Muscle of leg (tissue), 11 donors: ENCODE results near the gene ZCCHC8. TPM values are rescaled to one million over a fixed set of nuclear protein-coding genes. Genes with fewer than 3 reads are reported as not detected.

Source experiments
- DNase-seq: peaks from one replicate; pipeline ENCODE4 v3.0.0; 2013
- H3K27ac ChIP-seq: one replicate; pipeline ENCODE4 v1.5.1; 2013; ENCODE audit warnings: mild to moderate bottlenecking, low read length, control low read depth
- H3K27me3 ChIP-seq: one replicate; pipeline ENCODE4 v1.6.1; 2013; ENCODE audit warnings: low read length; ENCODE audit not compliant: control insufficient read depth, insufficient read depth
- H3K36me3 ChIP-seq: one replicate; pipeline ENCODE4 v1.6.1; 2013; ENCODE audit warnings: low read length; ENCODE audit not compliant: control insufficient read depth, insufficient read depth
- H3K4me1 ChIP-seq: one replicate; pipeline ENCODE4 v1.6.1; 2013; ENCODE audit warnings: low read length; ENCODE audit not compliant: control insufficient read depth, insufficient read depth
- H3K4me3 ChIP-seq: one replicate; pipeline ENCODE4 v1.5.1; 2013; ENCODE audit warnings: low read length, control low read depth
- H3K9me3 ChIP-seq: replicated peaks from 2 replicates; pipeline ENCODE4 v1.6.1; 2013; ENCODE audit warnings: low read depth, low read length; ENCODE audit not compliant: control insufficient read depth
- WGBS: methylation state at CpG from one replicate; pipeline ENCODE4 v1.1.5; 2013; ENCODE audit warnings: missing lambda C conversion rate; ENCODE audit not compliant: insufficient coverage; 5-methylcytosine and 5-hydroxymethylcytosine counted together
- polyA plus RNA-seq, 8 donors: library from polyadenylated mRNA; unstranded; fragments of 120-200 nt; gene quantifications; one replicate each; pipeline versions ENCODE4 v1.2.1 to v1.2.3, GENCODE V29; 2013; ENCODE audit warnings: inconsistent platforms in 1 of 8, low replicate concordance in 1 of 8; ENCODE audit not compliant: insufficient read length in 8 of 8, insufficient read depth in 1 of 8
- total RNA-seq: library from RNA; stranded (reverse); fragments of 120-200 nt; gene quantifications from one replicate; pipeline ENCODE4 v1.2.4, GENCODE V29; 2013

Gene ZCCHC8
- total and polyA plus RNA-seq, 9 donors = 20.7 to 28.0 (median 22.1) TPM

GRCh38 chr12:122526683-122527477 lies 26.1 kb upstream of the ZCCHC8 start, which contains the start of the genes KNTC1 and RSRC2:
Gene KNTC1 (plus strand): TSS chr12:122527249. CDS start chr12:122530064, 2,815 bp downstream.
Gene RSRC2 (minus strand): TSS chr12:122526936. CDS start chr12:122526853, 83 bp downstream.
- H3K27ac ChIP-seq = peak within 1 kb of the TSS; percentile 99
- H3K4me3 ChIP-seq = peak within 1 kb of the TSS; percentile 94
- H3K9me3 ChIP-seq = no peaks in the 10 kb centered on the region
- no peaks in the 10 kb centered on the region for H3K27me3 ChIP-seq
- peaks cover 13% of the 10 kb centered on the region for H3K4me1 ChIP-seq
- under 1% methylated on average over 51 of the region's 51 CpGs for whole genome bisulfite sequencing
- H3K36me3 ChIP-seq = peaks cover 9% of the 10 kb centered on the region
- peak; percentile 100 for DNase-seq

GRCh38 chr12:122523846-122524718 lies 23.4 kb upstream of the ZCCHC8 start:
- 50% methylated on average over 2 of the region's 8 CpGs for WGBS
- peak overlapping the region; percentile 54 for H3K4me3 ChIP-seq
- H3K27me3 ChIP-seq = no peaks in the 10 kb centered on the region
- peaks cover 26% of the 10 kb centered on the region for H3K36me3 ChIP-seq
- H3K4me1 ChIP-seq = peaks cover 13% of the 10 kb centered on the region
- H3K27ac ChIP-seq = no peak overlapping the region
- no peaks in the 10 kb centered on the region for H3K9me3 ChIP-seq
- no peak for DNase-seq

GRCh38 chr12:122523280-122523679 lies 22.5 kb upstream of the ZCCHC8 start:
- Histone ChIP-seq H3K36me3 (peaks cover 30% of the 10 kb centered on the region), H3K27ac (no peak overlapping the region), H3K27me3 (no peaks in the 10 kb centered on the region), H3K4me3 (no peak overlapping the region), H3K9me3 (no peaks in the 10 kb centered on the region), H3K4me1 (peaks cover 11% of the 10 kb centered on the region)
- no peak for DNase-seq
- WGBS = 63% methylated on average over 3 of the region's 8 CpGs

GRCh38 chr12:122520676-122521075 lies 19.9 kb upstream of the ZCCHC8 start:
- H3K4me1 ChIP-seq = peaks cover 6% of the 10 kb centered on the region
- H3K9me3 ChIP-seq = no peaks in the 10 kb centered on the region
- WGBS = 94% methylated on average over 2 of the region's 4 CpGs
- H3K4me3 ChIP-seq = no peak overlapping the region
- H3K36me3 ChIP-seq = peaks cover 46% of the 10 kb centered on the region
- H3K27ac ChIP-seq = no peak overlapping the region
- H3K27me3 ChIP-seq = no peaks in the 10 kb centered on the region
- DNase-seq = no peak

GRCh38 chr12:122519418-122519817 lies 18.7 kb upstream of the ZCCHC8 start:
- DNase-seq = no peak
- WGBS = no CpG with 5 or more reads among the region's 1 CpG
- Histone ChIP-seq H3K4me1 (peaks cover 4% of the 10 kb centered on the region), H3K27ac (no peak overlapping the region), H3K27me3 (no peaks in the 10 kb centered on the region), H3K4me3 (no peak overlapping the region), H3K36me3 (peaks cover 55% of the 10 kb centered on the region), H3K9me3 (no peaks in the 10 kb centered on the region)

GRCh38 chr12:122518908-122519307 lies 18.2 kb upstream of the ZCCHC8 start:
- H3K36me3 ChIP-seq = peaks cover 57% of the 10 kb centered on the region
- no peaks in the 10 kb centered on the region for H3K9me3 ChIP-seq
- DNase-seq = no peak
- no peaks in the 10 kb centered on the region for H3K27me3 ChIP-seq
- WGBS = no CpG with 5 or more reads among the region's 1 CpG
- no peak overlapping the region for H3K4me3 ChIP-seq
- H3K4me1 ChIP-seq = peaks cover 4% of the 10 kb centered on the region
- H3K27ac ChIP-seq = no peak overlapping the region

GRCh38 chr12:122517877-122518276 lies 17.1 kb upstream of the ZCCHC8 start:
- Histone ChIP-seq H3K4me1 (no peaks in the 10 kb centered on the region), H3K27ac (no peak overlapping the region), H3K27me3 (no peaks in the 10 kb centered on the region), H3K9me3 (no peaks in the 10 kb centered on the region), H3K36me3 (peaks cover 59% of the 10 kb centered on the region), H3K4me3 (no peak overlapping the region)
- WGBS = 100% methylated on average over 2 of the region's 5 CpGs
- DNase-seq = no peak

- 94% methylated on average over 5 of the region's 13 CpGs for WGBS
- Histone ChIP-seq H3K4me3 (no peak overlapping the region), H3K27me3 (no peaks in the 10 kb centered on the region), H3K36me3 (peaks cover 66% of the 10 kb centered on the region), H3K27ac (no peak overlapping the region), H3K9me3 (no peaks in the 10 kb centered on the region), H3K4me1 (no peaks in the 10 kb centered on the region)
- DNase-seq = no peak
Observed at GRCh38 chr12:122516544-122517361, 16.0 kb upstream of the ZCCHC8 start.

GRCh38 chr12:122515275-122515674 lies 14.5 kb upstream of the ZCCHC8 start:
- no peak overlapping the region for H3K27ac ChIP-seq
- peaks cover 64% of the 10 kb centered on the region for H3K36me3 ChIP-seq
- 100% methylated on average over 1 of the region's 2 CpGs for WGBS
- H3K27me3 ChIP-seq = no peaks in the 10 kb centered on the region
- no peak for DNase-seq
- H3K9me3 ChIP-seq = no peaks in the 10 kb centered on the region
- no peaks in the 10 kb centered on the region for H3K4me1 ChIP-seq
- no peak overlapping the region for H3K4me3 ChIP-seq
